ENCODE results near the gene TMEM94. TPM values are rescaled to one million over a fixed set of nuclear protein-coding genes. Genes with fewer than 3 reads are reported as not detected.
A peak's percentile ranks its signal among the peaks of the same experiment; 100 is the strongest.
"Not testable (repeated sequence)": the region's sequence is repeated elsewhere in the genome, so short reads cannot be mapped to it uniquely, and the experiment has no call there.

TMEM94 gene
- total RNA-seq, 1 experiment from 2014 or later: 129 TPM

GRCh38 chr17:75454193-75454592 is 2.2 kb upstream of the TMEM94 start:
- BruUV-seq (replicated peaks): no TSS peak
- Histone ChIP-seq H3K4me3 (ENCODE audit: low read depth in 2 of 2, low read length in 2 of 2) (no peak overlapping the region), H3K9me3 (ENCODE audit: control insufficient read depth, insufficient read depth, low read depth, low read length) (no peaks in the 10 kb centered on the region), H3K4me1 (ENCODE audit: control insufficient read depth, insufficient read depth, low read length) (peaks cover 17% of the 10 kb centered on the region), H3K36me3 (ENCODE audit: control insufficient read depth, insufficient read depth, low read length) (peaks cover 3% of the 10 kb centered on the region; the same call in 1 of the 2 replicates), H3K27ac (ENCODE audit: low read length) (no peak overlapping the region), H3K27me3 (ENCODE audit: control insufficient read depth, insufficient read depth, low read length) (no peaks in the 10 kb centered on the region)
- CTCF ChIA-PET: interaction anchor here (0.6 kb wide), 1 partner anchor 251 kb away, joined by 9 read pairs; no protein-coding TSS in a partner anchor
- POLR2A ChIA-PET: interaction anchor here (0.6 kb wide), 1 partner anchor 23 kb away, joined by 7 read pairs; no protein-coding TSS in a partner anchor
- ATAC-seq (no peak), DNase-seq (ENCODE audit: low read depth, low spot score) (no peak)
- intact Hi-C loops (cut with micrococcal nuclease; ENCODE audit: unreplicated experiment): no loop called here
- in situ Hi-C loops (cut with HindIII; ENCODE audit: low pct_unique_long_range_greater_than_20kb, low sequenced_read_pairs): no loop called here
- TF ChIP-seq TCF7L2 (IDR thresholded peaks at IDR 0.05; ENCODE audit: low read depth, low read length): peak; percentile 54; the same call in 1 of the 2 replicates
- TF ChIP-seq, protein P1, sequence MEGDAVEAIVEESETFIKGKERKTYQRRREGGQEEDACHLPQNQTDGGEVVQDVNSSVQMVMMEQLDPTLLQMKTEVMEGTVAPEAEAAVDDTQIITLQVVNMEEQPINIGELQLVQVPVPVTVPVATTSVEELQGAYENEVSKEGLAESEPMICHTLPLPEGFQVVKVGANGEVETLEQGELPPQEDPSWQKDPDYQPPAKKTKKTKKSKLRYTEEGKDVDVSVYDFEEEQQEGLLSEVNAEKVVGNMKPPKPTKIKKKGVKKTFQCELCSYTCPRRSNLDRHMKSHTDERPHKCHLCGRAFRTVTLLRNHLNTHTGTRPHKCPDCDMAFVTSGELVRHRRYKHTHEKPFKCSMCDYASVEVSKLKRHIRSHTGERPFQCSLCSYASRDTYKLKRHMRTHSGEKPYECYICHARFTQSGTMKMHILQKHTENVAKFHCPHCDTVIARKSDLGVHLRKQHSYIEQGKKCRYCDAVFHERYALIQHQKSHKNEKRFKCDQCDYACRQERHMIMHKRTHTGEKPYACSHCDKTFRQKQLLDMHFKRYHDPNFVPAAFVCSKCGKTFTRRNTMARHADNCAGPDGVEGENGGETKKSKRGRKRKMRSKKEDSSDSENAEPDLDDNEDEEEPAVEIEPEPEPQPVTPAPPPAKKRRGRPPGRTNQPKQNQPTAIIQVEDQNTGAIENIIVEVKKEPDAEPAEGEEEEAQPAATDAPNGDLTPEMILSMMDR (IDR thresholded peaks at IDR 0.05): no peak

DNA sequence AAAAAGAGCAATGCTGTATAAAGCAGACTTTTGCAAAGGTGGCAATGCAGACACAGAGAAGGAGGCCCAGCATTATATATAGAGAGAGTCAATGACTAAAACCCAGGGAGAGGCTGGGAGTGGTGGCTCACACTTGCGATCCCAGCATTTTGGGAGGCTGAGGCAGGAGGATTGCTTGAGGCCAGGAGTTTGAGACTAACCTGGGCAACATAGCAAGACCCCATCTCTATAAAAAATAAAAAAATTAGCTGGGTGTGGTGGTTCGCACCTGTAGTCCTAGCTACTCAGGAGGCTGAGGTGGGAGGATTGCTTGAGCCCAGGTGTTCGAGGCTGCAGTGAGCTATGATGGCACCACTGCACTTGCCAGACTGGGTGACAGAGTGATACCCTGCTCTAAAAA is 1.8 kb upstream of the TMEM94 start:
- H3K27ac ChIP-seq (ENCODE audit: low read length); H3K36me3 ChIP-seq (ENCODE audit: control insufficient read depth, insufficient read depth, low read length); CTCF ChIA-PET; ATAC-seq; BruUV-seq (replicated peaks); DNase-seq (ENCODE audit: low read depth, low spot score); intact Hi-C loops (cut with micrococcal nuclease; ENCODE audit: unreplicated experiment); H3K9me3 ChIP-seq (ENCODE audit: control insufficient read depth, insufficient read depth, low read depth, low read length); H3K27me3 ChIP-seq (ENCODE audit: control insufficient read depth, insufficient read depth, low read length); H3K4me3 ChIP-seq (ENCODE audit: low read depth in 2 of 2, low read length in 2 of 2); in situ Hi-C loops (cut with HindIII; ENCODE audit: low pct_unique_long_range_greater_than_20kb, low sequenced_read_pairs): not testable (repeated sequence)
- peaks cover 21% of the 10 kb centered on the region for H3K4me1 ChIP-seq (ENCODE audit: control insufficient read depth, insufficient read depth, low read length)
- POLR2A ChIA-PET: interaction anchor here (0.6 to 0.7 kb wide), 2 partner anchors 35 to 141 kb away, joined by 3 to 7 read pairs; no protein-coding TSS in a partner anchor

DNA sequence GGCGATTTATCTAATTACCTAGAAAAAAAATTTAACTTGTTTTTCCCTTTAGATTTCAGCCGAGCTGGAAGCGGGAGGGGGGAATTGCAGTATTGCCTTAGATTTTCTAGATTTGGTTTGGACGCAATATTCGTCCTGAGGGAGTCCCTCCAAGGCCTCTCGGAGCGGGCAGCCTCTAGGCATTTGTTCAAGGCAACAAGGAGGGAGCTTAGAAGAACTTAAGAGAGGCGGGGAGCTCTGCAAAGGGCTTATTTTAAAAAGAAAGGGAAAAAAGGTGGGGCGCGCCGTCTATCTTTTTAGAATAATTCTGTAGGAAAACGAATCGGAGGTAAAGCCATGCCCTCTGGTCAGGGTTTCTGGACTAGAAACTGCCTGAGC is 407 bp upstream of the TMEM94 start:
- CTCF ChIA-PET: interaction anchor here (0.7 to 1.0 kb wide), 3 partner anchors 27 to 215 kb away, joined by 3 to 4 read pairs (median 3); partner anchors contain the start of gene SMIM5

More for the DNA sequence above, 407 bp upstream of the TMEM94 start:
- BruUV-seq (replicated peaks): no TSS peak
- Histone ChIP-seq H3K4me3 (ENCODE audit: low read depth in 2 of 2, low read length in 2 of 2) (peak overlapping the region; percentile 81 to 91), H3K9me3 (ENCODE audit: control insufficient read depth, insufficient read depth, low read depth, low read length) (no peaks in the 10 kb centered on the region), H3K27ac (ENCODE audit: low read length) (peak overlapping the region; percentile 96), H3K27me3 (ENCODE audit: control insufficient read depth, insufficient read depth, low read length) (no peaks in the 10 kb centered on the region), H3K36me3 (ENCODE audit: control insufficient read depth, insufficient read depth, low read length) (peaks cover 3% of the 10 kb centered on the region; the same call in 1 of the 2 replicates), H3K4me1 (ENCODE audit: control insufficient read depth, insufficient read depth, low read length) (peaks cover 27% of the 10 kb centered on the region)
- no peak for TF ChIP-seq REST (IDR thresholded peaks at IDR 0.05; ENCODE audit: insufficient read depth in 1 of 2, low read depth in 2 of 2, low read length in 1 of 2)
- TF ChIP-seq, protein P1 (IDR thresholded peaks at IDR 0.05): no peak
- in situ Hi-C loops (cut with HindIII; ENCODE audit: low pct_unique_long_range_greater_than_20kb, low sequenced_read_pairs): no loop called here
- ATAC-seq (peak; percentile 66), DNase-seq (ENCODE audit: low read depth, low spot score) (no peak)
- intact Hi-C loops (cut with micrococcal nuclease; ENCODE audit: unreplicated experiment): no loop called here
- POLR2A ChIA-PET: interaction anchor here (0.5 to 0.7 kb wide), 3 partner anchors 9 to 50 kb away, joined by 3 to 6 read pairs (median 3); no protein-coding TSS in a partner anchor
